ENCODE measurements around the gene FNTB. TPM values are rescaled to one million over a fixed set of nuclear protein-coding genes. Genes with fewer than 3 reads are reported as not detected.

FNTB gene
- total RNA-seq, 1 donor from 2014 or later = 16.9 TPM

GRCh38 chr14:64953310-64953654 lies 33.4 kb upstream of the FNTB start:
- TF ChIP-seq CTCF (IDR thresholded peaks at IDR 0.05; ENCODE audit: unreplicated experiment) = no peak
- no peaks in the 10 kb centered on the region for H3K4me1 Mint-ChIP-seq (ENCODE audit: unreplicated experiment)
- DNase-seq (ENCODE audit: low spot score) = no peak
- no peak overlapping the region for H3K27ac Mint-ChIP-seq (ENCODE audit: unreplicated experiment)
- H3K4me3 Mint-ChIP-seq (ENCODE audit: unreplicated experiment) = no peak overlapping the region
- H3K27me3 Mint-ChIP-seq (ENCODE audit: unreplicated experiment) = peaks cover 15% of the 10 kb centered on the region
- no peaks in the 10 kb centered on the region for H3K9me3 Mint-ChIP-seq (ENCODE audit: unreplicated experiment)
- peaks cover 6% of the 10 kb centered on the region for H3K36me3 Mint-ChIP-seq (ENCODE audit: low read depth, unreplicated experiment)

DNA sequence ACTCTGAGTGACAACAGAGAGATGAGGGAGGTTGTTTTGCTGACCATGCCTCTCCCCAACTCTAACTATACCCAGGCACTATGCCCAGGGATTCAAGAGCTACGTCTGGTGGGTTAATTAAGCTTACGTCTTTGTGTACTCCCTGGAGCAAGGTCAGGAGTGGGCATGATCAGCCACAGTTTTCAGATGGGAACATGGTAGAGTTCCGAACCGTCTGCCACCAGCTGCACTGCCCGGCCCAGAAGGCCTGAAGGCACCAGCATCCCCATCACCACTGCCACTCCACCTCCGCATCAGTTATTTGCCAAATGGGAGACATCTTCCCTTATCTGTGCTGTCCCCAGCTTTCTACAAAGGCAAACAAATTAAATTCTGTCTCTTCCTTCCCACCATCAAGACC lies 33.0 kb upstream of the FNTB start:
- DNase-seq (ENCODE audit: low spot score) = no peak
- H3K27ac Mint-ChIP-seq (ENCODE audit: unreplicated experiment) = no peak overlapping the region
- H3K36me3 Mint-ChIP-seq (ENCODE audit: low read depth, unreplicated experiment) = peaks cover 6% of the 10 kb centered on the region

DNA sequence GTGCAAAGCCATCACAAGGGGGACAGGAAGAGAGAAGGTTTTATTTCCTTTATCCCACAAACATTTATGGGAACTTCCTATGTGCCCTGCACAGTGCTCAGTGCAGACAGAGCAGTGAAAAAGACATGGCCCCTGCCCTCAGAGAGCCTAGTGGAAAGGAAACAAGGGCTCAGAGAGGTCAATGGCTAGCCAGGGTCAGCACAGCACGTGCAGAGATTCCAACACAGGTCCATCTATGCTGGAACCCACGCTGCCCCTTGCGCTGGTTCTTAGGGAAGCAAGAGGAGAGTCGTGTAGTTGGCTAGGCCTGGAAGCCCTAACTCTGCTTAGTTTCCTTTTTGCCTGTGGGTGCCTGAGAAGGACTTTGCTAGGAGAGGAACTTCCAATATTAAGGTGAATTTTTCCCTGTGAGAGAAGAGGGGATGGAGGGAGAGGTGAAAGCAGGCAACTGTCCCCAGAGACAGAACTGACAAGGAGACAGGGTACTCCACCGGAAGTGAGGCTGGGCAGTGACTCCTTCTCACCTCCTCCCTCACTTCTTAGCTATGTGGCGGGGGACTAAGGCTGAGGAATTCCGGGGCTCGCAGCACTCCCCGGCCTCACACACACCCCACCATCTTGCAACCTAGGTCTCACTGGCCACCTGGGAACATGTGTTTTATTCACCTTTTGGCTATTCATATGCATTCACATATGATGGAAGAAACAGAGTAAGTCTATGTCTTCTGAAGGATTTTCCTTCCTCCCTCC lies 32.0 kb upstream of the FNTB start:
- Mint-ChIP-seq H3K9me3 (ENCODE audit: unreplicated experiment) (no peaks in the 10 kb centered on the region), H3K27me3 (ENCODE audit: unreplicated experiment) (peaks cover 15% of the 10 kb centered on the region), H3K4me1 (ENCODE audit: unreplicated experiment) (no peaks in the 10 kb centered on the region), H3K36me3 (ENCODE audit: low read depth, unreplicated experiment) (peaks cover 6% of the 10 kb centered on the region), H3K27ac (ENCODE audit: unreplicated experiment) (no peak overlapping the region), H3K4me3 (ENCODE audit: unreplicated experiment) (no peak overlapping the region)
- no peak for DNase-seq (ENCODE audit: low spot score)
- no peak for TF ChIP-seq CTCF (IDR thresholded peaks at IDR 0.05; ENCODE audit: unreplicated experiment)

More for the DNA sequence above, 33.0 kb upstream of the FNTB start:
- H3K9me3 Mint-ChIP-seq (ENCODE audit: unreplicated experiment) = no peaks in the 10 kb centered on the region
- no peak overlapping the region for H3K4me3 Mint-ChIP-seq (ENCODE audit: unreplicated experiment)
- H3K4me1 Mint-ChIP-seq (ENCODE audit: unreplicated experiment) = no peaks in the 10 kb centered on the region
- H3K27me3 Mint-ChIP-seq (ENCODE audit: unreplicated experiment) = peaks cover 15% of the 10 kb centered on the region
- no peak for TF ChIP-seq CTCF (IDR thresholded peaks at IDR 0.05; ENCODE audit: unreplicated experiment)

DNA sequence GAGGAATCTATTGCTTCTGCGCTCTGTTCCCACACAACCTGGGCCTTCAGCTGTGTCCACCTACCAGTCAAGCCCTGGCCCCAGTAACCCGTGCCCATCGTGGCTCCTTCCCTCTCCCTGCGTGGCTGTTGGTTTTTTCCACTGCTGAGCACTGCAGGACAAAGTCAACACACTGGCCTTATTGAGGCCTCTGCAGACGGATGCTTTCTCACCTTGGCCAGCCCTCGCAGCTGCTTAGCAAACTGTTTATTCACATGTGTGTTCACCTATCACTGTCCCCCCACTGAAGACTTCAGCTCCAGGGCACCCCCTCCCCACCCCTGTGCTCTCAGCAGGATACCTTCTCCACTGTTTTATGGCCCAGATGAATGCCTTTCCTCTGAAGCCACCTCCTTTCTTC lies 31.4 kb upstream of the FNTB start:
- H3K9me3 Mint-ChIP-seq (ENCODE audit: unreplicated experiment) = no peaks in the 10 kb centered on the region
- H3K27ac Mint-ChIP-seq (ENCODE audit: unreplicated experiment) = no peak overlapping the region
- TF ChIP-seq CTCF (IDR thresholded peaks at IDR 0.05; ENCODE audit: unreplicated experiment) = no peak
- DNase-seq (ENCODE audit: low spot score) = no peak
- H3K27me3 Mint-ChIP-seq (ENCODE audit: unreplicated experiment) = peaks cover 15% of the 10 kb centered on the region
- peaks cover 4% of the 10 kb centered on the region for H3K36me3 Mint-ChIP-seq (ENCODE audit: low read depth, unreplicated experiment)
- H3K4me3 Mint-ChIP-seq (ENCODE audit: unreplicated experiment) = no peak overlapping the region
- H3K4me1 Mint-ChIP-seq (ENCODE audit: unreplicated experiment) = peaks cover 4% of the 10 kb centered on the region

DNA sequence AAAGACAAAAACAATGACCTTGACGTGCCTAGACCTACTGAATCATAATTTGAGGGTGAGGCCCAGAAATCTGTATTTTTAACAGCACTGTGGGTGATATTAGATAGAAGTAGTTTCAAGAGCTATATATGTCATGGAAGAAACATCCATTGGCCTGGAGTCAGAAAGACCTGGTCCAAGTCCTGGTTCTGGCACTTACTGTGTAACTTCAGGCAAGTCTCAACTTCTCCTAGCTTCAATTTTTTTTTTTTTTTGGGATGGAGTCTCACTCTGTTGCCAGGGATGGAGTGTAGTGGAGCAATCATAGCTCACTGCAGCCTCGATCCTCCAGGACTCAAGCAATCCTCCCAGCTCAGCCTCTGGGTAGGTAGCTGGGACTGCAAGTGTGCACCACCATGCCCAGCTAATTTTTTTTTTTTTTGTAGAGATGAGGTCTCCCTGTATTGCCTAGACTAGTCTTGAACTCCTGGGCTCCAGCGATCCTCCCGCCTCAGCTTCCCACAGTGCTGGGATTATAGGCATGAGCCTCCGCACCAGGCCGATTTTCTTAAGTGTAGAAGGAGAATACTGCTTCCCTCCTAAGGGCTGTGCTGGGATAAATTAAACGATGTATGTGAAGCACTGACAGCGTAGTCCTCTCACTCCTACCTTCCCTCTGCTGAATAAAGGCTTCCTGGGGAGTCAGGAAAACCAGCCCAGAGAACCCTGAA lies 29.8 kb upstream of the FNTB start:
- no peak for TF ChIP-seq CTCF (IDR thresholded peaks at IDR 0.05; ENCODE audit: unreplicated experiment)
- no peak overlapping the region for H3K4me3 Mint-ChIP-seq (ENCODE audit: unreplicated experiment)

More for the DNA sequence above, 29.8 kb upstream of the FNTB start:
- Mint-ChIP-seq H3K4me1 (ENCODE audit: unreplicated experiment) (peaks cover 11% of the 10 kb centered on the region), H3K27me3 (ENCODE audit: unreplicated experiment) (peaks cover 15% of the 10 kb centered on the region), H3K9me3 (ENCODE audit: unreplicated experiment) (no peaks in the 10 kb centered on the region), H3K27ac (ENCODE audit: unreplicated experiment) (no peak overlapping the region), H3K36me3 (ENCODE audit: low read depth, unreplicated experiment) (no peaks in the 10 kb centered on the region)
- no peak for DNase-seq (ENCODE audit: low spot score)

Measured in endothelial cell (in vitro differentiated cells).